ENCODE results near the gene PDLIM7. TPM values are rescaled to one million over a fixed set of nuclear protein-coding genes. Genes with fewer than 3 reads are reported as not detected.
A peak's percentile ranks its signal among the peaks of the same experiment; 100 is the strongest.

Gene PDLIM7
- total RNA-seq, 1 donor from 2014 or later = 38.7 TPM

DNA sequence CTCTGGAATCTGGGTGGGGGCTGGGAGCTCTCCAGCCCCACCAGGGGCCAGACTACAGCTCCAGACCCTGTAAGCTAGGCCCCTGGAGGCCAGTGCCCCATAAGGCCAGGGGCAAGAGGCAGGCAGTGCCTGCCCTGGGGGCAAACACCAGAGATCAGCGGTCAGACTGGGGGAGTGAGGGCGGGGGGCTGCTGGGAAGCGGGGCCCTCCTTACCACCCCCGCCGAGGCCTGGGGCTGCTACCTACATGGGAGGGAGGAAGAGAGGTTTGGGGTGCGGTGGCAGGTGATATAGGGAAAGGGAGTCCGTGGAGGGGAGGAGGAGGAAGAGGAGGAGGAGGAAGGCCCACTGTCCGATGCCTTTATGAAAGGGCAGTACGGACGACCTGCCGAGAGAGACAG lies 38.0 kb downstream of the PDLIM7 start:
- Histone ChIP-seq H3K9ac (no peak overlapping the region), H3K4me1 (peaks cover 9% of the 10 kb centered on the region), H3K27ac (peak overlapping the region; percentile 44), H2AFZ (replicated peaks) (no peak overlapping the region), H3K9me3 (ENCODE audit: low read depth) (no peaks in the 10 kb centered on the region), H3K36me3 (peaks cover 7% of the 10 kb centered on the region), H3K4me3 (no peak overlapping the region), H3K4me2 (no peak overlapping the region), H4K20me1 (ENCODE audit: low read depth) (peaks cover 56% of the 10 kb centered on the region), H3K79me2 (ENCODE audit: low read depth) (peaks cover 27% of the 10 kb centered on the region), H3K27me3 (no peaks in the 10 kb centered on the region), H3F3A (ENCODE audit: low read depth) (peaks cover 87% of the 10 kb centered on the region)
- Mint-ChIP-seq H3K4me3 (no peak overlapping the region), H3K27me3 (ENCODE audit: insufficient read depth, low read depth) (peaks cover 3% of the 10 kb centered on the region), H3K9me3 (no peaks in the 10 kb centered on the region), H3K36me3 (peaks cover 24% of the 10 kb centered on the region), H3K27ac (no peak overlapping the region), H3K4me1 (peaks cover 29% of the 10 kb centered on the region)
- TF ChIP-seq EZH2 (IDR thresholded peaks at IDR 0.05) (no peak), EZH2phosphoT487 (IDR thresholded peaks at IDR 0.05) (no peak)
- TF ChIP-seq, protein P1, sequence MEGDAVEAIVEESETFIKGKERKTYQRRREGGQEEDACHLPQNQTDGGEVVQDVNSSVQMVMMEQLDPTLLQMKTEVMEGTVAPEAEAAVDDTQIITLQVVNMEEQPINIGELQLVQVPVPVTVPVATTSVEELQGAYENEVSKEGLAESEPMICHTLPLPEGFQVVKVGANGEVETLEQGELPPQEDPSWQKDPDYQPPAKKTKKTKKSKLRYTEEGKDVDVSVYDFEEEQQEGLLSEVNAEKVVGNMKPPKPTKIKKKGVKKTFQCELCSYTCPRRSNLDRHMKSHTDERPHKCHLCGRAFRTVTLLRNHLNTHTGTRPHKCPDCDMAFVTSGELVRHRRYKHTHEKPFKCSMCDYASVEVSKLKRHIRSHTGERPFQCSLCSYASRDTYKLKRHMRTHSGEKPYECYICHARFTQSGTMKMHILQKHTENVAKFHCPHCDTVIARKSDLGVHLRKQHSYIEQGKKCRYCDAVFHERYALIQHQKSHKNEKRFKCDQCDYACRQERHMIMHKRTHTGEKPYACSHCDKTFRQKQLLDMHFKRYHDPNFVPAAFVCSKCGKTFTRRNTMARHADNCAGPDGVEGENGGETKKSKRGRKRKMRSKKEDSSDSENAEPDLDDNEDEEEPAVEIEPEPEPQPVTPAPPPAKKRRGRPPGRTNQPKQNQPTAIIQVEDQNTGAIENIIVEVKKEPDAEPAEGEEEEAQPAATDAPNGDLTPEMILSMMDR (IDR thresholded peaks at IDR 0.05) = no peak
- no peak for DNase-seq (ENCODE audit: low spot score)

DNA sequence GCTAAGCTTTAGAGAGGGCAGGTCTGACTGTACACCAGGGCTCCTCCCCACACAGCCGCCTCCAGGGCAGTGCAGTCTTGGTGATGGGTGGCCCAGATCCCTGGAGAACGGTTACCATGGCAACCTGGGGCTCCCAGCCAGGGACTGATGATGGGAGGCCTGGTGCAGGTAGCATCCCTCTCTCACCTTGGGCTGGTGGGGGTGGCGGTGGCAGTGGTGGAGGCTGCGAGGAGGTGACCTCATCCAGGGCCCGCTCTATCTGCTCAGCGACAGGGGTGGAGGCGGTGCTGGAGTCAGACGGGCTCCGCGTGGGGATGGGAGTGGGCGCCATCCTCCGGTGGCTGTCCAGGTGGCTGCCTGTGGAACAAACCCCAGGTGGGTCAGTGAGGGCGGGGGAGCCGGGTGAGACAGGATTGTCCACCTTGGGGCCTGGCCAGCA lies 38.5 kb downstream of the PDLIM7 start:
- peaks cover 24% of the 10 kb centered on the region for H3K79me2 ChIP-seq (ENCODE audit: low read depth)
- no peak overlapping the region for H2AFZ ChIP-seq (replicated peaks)
- no peak overlapping the region for H3K9ac ChIP-seq
- no peaks in the 10 kb centered on the region for H3K9me3 Mint-ChIP-seq
- DNase-seq (ENCODE audit: low spot score) = peak; percentile 49
- H3K36me3 ChIP-seq = peaks cover 7% of the 10 kb centered on the region
- no peak overlapping the region for H3K27ac Mint-ChIP-seq
- H3K4me1 ChIP-seq = peaks cover 10% of the 10 kb centered on the region
- peaks cover 24% of the 10 kb centered on the region for H3K36me3 Mint-ChIP-seq
- TF ChIP-seq, protein P1 (IDR thresholded peaks at IDR 0.05) = no peak
- TF ChIP-seq EZH2phosphoT487 (IDR thresholded peaks at IDR 0.05) (no peak), EZH2 (IDR thresholded peaks at IDR 0.05) (no peak)
- no peak overlapping the region for H3K4me2 ChIP-seq
- H3K27me3 Mint-ChIP-seq (ENCODE audit: insufficient read depth, low read depth) = peaks cover 4% of the 10 kb centered on the region
- no peak overlapping the region for H3K4me3 ChIP-seq
- H3K4me1 Mint-ChIP-seq = peaks cover 30% of the 10 kb centered on the region
- H3K4me3 Mint-ChIP-seq = no peak overlapping the region
- H3K27ac ChIP-seq = no peak overlapping the region
- H3F3A ChIP-seq (ENCODE audit: low read depth) = peaks cover 83% of the 10 kb centered on the region
- no peaks in the 10 kb centered on the region for H3K27me3 ChIP-seq
- peaks cover 56% of the 10 kb centered on the region for H4K20me1 ChIP-seq (ENCODE audit: low read depth)
- H3K9me3 ChIP-seq (ENCODE audit: low read depth) = no peaks in the 10 kb centered on the region

DNA sequence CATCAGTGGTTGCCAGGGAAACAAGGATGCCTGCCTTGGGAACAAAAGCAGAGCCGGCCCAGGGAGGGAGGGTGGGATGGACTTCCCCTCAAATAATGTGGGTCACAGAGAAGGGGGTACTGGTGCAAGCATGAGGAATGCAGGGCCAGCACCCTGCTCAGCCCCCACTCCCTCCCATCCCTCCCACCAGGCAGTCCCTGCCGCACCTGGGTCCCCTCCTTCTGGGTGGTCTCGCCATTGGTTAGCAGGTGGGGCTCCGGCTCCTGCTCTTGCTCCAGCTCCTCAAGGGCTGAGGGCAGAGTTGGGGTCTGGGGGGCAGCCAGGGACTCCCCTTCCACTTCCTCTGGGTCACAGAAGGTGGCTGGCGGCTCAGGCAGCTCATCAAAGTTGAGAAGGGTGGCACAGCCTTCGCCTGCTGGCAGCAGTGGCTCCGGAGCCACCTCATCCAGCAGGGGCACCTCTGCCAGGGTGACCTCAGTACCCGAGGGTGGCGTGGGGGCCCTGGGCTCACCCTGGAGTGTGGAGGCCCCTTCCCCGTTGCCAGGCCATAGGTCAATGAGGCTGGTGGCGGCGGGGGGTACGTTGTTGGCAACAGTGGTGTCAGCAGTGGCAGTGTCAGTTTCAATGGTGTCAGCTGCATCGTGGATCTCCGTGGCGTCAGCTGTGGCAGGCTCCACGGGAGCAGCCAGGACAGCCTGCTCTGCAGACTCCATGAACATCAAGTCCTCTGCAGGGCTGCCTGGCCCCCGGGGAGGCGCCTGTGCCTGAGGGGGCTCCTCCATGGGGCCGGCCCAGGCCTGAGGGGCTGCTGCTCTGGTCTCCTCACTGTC lies 39.3 kb downstream of the PDLIM7 start:
- H3K27me3 Mint-ChIP-seq (ENCODE audit: insufficient read depth, low read depth) = peaks cover 11% of the 10 kb centered on the region
- Histone ChIP-seq H2AFZ (replicated peaks) (no peak overlapping the region), H3K27ac (no peak overlapping the region), H3K9ac (no peak overlapping the region), H3F3A (ENCODE audit: low read depth) (peaks cover 76% of the 10 kb centered on the region), H3K9me3 (ENCODE audit: low read depth) (no peaks in the 10 kb centered on the region), H3K79me2 (ENCODE audit: low read depth) (peaks cover 19% of the 10 kb centered on the region), H3K36me3 (peaks cover 4% of the 10 kb centered on the region), H3K4me1 (peaks cover 14% of the 10 kb centered on the region), H3K27me3 (no peaks in the 10 kb centered on the region), H4K20me1 (ENCODE audit: low read depth) (peaks cover 65% of the 10 kb centered on the region), H3K4me2 (no peak overlapping the region), H3K4me3 (no peak overlapping the region)
- peak overlapping the region; percentile 77 for H3K4me3 Mint-ChIP-seq
- H3K36me3 Mint-ChIP-seq = peaks cover 17% of the 10 kb centered on the region
- TF ChIP-seq EZH2 (IDR thresholded peaks at IDR 0.05) (no peak), EZH2phosphoT487 (IDR thresholded peaks at IDR 0.05) (no peak)
- TF ChIP-seq, protein P1 (IDR thresholded peaks at IDR 0.05) = no peak
- no peak for DNase-seq (ENCODE audit: low spot score)
- no peaks in the 10 kb centered on the region for H3K9me3 Mint-ChIP-seq
- peak overlapping the region; percentile 69 for H3K27ac Mint-ChIP-seq
- peaks cover 39% of the 10 kb centered on the region for H3K4me1 Mint-ChIP-seq
